AG09319 (cell line): ENCODE results near the gene TMEM220.

Experiments used
- DNase-seq: peaks from one replicate; pipeline ENCODE4 v3.0.0-alpha.2; 2010; ENCODE audit warnings: low read depth; ENCODE audit errors: extremely low read depth
- TF ChIP-seq, protein P1 (sequence below): IDR thresholded peaks from 2 replicates; pipeline ENCODE4 v1.5.1; 2011; ENCODE audit warnings: low read depth, mild to moderate bottlenecking, inconsistent platforms, low read length, moderate library complexity

The TMEM220 gene

DNA sequence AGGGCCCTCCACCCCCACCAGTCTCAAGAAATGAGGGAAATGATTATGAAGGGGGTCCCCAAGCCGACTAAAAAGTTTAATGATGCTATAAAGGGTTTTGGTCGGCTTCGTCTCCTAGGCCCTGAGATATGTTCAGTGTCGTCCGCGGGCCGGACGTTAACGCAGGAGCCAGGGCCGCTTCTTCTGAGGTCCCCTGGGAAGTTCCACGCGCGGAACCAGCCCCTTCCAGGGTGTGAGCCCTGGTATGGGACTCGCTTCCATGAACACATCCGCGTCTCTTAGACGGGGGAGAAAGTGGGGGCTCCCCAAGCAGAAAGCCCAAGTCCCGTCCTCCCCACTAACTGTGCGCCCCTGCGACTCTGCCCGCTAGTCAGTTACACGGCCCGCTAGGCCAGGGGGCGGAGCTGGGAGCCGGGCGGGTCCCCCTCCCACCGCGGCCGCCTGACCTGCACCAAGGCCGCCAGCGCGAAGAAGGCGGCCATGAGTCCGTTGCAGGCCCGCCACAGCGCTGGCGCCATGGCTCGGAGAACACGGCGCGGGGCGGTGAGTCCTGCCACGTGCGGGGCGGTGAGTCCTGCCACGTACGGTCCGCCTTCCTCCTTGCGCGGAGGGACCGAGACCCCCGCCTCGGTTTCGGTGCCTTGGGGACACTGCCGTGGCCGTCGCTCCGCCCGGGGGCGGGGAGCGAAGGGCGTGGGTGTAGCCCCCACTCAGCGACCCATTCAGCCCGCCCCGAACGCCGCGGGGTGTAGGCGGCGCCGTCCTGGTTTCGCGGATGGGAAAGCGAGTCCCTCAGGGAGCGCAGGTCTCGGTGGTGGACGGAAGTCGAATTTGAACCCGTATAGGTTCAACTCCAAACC, at the start of gene TMEM220:
Gene TMEM220 (minus strand): TSS at position 690 of the 860 bp plus-strand sequence. CDS start 172 bp downstream, at position 518.
- TF ChIP-seq, protein P1, sequence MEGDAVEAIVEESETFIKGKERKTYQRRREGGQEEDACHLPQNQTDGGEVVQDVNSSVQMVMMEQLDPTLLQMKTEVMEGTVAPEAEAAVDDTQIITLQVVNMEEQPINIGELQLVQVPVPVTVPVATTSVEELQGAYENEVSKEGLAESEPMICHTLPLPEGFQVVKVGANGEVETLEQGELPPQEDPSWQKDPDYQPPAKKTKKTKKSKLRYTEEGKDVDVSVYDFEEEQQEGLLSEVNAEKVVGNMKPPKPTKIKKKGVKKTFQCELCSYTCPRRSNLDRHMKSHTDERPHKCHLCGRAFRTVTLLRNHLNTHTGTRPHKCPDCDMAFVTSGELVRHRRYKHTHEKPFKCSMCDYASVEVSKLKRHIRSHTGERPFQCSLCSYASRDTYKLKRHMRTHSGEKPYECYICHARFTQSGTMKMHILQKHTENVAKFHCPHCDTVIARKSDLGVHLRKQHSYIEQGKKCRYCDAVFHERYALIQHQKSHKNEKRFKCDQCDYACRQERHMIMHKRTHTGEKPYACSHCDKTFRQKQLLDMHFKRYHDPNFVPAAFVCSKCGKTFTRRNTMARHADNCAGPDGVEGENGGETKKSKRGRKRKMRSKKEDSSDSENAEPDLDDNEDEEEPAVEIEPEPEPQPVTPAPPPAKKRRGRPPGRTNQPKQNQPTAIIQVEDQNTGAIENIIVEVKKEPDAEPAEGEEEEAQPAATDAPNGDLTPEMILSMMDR, result no peak
- DNase-seq, result peak; percentile 37

DNA sequence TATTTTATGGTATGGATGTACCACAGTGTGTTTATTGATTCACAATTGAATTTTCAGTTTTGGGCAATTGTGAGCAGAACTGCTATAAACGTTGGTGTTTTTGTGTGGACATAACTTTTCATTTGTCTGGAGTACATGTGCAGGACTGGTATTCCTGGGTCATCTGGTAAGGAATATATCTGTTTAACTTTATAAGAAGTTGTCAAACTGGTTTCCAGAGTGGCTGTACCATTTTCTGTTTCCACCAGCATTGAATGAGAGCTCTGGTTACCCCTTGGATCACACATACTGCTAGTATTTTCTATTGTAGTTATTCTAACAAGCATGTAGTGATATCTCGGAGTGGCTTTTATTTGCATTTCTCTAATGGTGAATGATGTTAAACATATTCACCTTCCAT, 49.8 kb upstream of the TMEM220 start:
- DNase-seq, result no peak

DNA sequence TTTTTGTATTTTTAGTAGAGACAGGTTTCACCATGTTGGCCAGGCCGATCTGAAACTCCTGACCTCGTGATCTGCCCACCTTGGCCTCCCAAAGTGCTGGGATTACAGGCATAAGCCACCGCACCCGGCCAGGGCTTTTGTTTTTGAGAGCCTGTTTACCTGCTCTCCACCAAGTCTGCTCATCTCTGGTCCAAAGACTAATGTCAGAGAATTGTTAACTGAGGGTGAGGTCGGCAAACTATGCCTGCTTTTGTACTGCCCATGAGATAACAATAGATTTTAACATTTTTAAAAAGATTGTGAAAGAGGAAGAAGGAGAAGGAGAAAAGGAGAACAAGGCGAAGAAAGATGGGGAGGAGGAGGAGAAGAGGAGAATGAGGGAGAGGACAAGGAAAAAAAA, 48.1 kb upstream of the TMEM220 start:
- no peak for DNase-seq
- TF ChIP-seq, protein P1, result no peak

More for the DNA sequence above, 49.8 kb upstream of the TMEM220 start:
- TF ChIP-seq, protein P1, result no peak

DNA sequence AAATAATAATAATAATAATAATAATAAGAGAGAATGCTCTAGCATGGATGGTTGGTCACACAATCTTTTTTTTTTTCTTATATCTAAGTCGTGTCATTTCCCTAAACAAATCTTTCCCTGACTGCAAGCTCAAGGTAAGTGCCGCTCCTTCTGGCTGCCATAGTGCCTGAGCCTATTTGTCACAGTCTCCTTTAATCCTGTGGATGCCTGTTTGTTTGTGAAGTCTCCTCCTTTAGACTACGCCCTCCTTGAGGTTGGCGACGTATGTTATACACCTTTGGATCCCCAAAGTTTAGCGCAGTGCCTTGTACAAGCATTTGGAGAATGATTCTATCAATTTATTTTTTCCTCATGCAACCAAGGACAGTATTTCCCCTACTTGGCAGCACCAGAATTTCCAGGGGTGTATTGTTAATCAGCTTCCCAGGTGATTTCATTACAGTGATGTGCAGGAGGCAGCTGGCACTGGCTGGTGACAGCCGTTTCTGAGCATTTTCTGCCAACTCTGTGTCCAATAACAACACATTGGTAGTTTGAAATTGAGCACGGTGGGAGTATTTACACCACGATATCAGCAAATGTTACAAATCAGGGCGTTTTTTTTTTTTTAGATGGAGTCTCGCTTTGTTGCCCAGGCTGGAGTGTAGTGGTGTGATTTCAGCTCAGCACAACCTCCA, 47.4 kb upstream of the TMEM220 start:
- no peak for DNase-seq
- TF ChIP-seq, protein P1, result no peak

DNA sequence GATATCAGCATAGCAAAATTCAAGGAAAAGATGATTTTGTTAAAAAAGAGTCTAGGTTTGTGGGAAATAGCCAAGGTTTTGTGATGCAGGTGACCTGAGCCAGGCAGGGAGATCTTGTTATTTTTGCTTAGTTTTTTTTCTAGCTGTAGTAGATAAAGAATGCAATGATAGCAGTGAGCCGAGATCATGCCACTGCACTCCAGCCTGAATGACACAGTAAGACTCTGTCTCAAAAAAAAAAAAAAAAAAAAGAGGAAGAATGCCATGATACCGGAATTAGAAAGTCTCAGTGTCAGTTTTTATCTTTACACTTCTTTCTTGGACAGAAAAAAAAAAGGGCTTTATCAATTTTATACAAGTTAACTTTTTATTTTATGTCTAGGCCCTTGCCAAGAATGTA, 46.6 kb upstream of the TMEM220 start:
- no peak for DNase-seq
- TF ChIP-seq, protein P1, result no peak

DNA sequence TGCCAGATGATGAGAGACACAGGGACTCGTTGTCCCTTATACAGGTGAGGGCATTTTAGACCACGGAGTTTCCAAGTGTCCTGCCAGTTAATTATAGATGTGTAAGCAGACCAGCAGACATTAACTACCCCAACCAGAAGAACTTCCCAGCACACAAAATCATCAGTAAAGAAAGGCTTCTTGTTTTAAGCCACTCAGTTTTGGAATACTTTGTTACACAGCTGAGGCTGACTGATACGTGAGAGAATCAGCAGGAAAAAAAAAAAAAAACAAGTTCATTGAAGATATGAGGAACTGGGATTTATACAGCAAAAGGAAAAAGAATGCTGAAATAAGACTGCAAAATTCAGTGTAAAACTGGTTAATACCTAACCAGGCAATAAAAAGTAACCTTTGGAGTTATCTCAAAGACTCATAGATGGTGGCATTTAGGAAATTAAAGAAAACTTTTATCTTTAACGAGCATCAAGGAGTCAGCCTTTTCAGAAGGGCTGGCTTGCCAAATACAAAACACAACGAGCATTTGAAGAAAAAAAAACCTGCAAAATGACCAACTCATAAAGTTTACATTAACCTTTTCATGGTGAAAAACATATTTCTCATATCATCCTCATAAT, 46.0 kb upstream of the TMEM220 start:
- DNase-seq, result no peak
- TF ChIP-seq, protein P1, result no peak

DNA sequence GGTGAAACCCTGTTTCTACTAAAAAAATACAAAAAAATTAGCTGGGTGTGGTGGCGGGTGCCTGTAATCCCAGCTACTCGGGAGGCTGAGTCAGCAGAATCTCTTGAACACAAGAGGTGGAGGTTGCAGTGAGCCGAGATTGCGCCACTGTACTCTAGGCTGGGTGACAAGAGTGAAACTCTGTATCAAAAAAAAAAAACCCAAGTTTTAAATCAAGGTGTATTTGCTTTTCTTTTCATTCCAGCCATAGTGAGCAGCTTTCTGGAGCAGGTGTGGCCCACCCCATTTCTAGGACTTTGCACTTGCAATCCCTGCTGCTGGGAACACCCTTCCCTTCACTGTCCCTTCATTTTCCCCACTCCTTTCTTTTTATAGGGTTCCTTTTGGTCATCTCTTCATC, 45.2 kb upstream of the TMEM220 start:
- TF ChIP-seq, protein P1, result no peak

More for the DNA sequence above, 45.2 kb upstream of the TMEM220 start:
- DNase-seq, result no peak
